HG02943 (cell line): ENCODE results near the gene PCDHGA6.
A peak's percentile ranks its signal among the peaks of the same experiment; 100 is the strongest.
"Not testable (repeated sequence)": the region's sequence is repeated elsewhere in the genome, so short reads cannot be mapped to it uniquely, and the experiment has no call there.

Source experiments
- ATAC-seq: cut with Tn5 transposase; IDR thresholded peaks from one replicate; pipeline ENCODE4 v1.9.1; 2021; ENCODE audit warnings: mild to moderate bottlenecking, low read depth, moderate library complexity; ENCODE audit not compliant: unreplicated experiment

PCDHGA6 gene

DNA sequence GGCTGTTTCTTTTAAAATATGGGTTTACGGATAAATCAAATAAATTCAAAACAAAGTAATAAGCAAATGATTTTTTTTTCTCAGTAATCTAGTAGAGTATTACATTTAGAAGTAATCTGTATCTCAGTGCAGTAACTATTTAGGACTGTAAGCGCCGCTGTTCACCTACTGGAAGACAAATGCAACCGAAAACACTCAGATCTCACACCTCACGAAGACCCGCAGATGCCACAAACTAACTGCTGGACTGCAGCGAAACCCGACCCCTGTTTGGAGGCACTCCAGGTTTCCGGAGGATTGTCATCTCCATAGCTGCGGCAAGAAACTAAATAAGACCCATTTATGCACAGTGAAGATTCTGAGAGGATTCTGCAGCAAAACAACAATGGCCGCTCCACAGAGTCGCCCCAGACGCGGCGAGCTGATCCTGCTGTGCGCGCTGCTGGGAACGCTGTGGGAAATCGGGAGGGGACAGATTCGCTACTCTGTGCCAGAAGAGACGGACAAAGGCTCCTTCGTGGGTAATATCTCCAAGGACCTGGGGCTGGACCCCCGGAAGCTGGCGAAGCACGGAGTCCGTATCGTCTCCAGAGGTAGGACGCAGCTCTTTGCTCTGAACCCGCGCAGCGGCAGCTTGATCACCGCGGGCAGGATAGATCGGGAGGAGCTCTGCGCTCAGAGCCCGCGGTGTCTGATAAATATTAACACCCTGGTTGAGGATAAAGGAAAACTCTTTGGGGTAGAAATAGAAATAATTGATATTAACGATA is 18.9 kb downstream of the PCDHGA6 start, which contains the start of gene PCDHGA8:
Gene PCDHGA8 (plus strand): TSS at position 205 of the 770 bp plus-strand sequence. CDS start 181 bp downstream, at position 386.
- no peak for ATAC-seq

GRCh38 chr5:141393267-141393666 is 19.6 kb downstream of the PCDHGA6 start:
- no peak for ATAC-seq

GRCh38 chr5:141394401-141395187 is 20.9 kb downstream of the PCDHGA6 start:
- not testable (repeated sequence) for ATAC-seq

DNA sequence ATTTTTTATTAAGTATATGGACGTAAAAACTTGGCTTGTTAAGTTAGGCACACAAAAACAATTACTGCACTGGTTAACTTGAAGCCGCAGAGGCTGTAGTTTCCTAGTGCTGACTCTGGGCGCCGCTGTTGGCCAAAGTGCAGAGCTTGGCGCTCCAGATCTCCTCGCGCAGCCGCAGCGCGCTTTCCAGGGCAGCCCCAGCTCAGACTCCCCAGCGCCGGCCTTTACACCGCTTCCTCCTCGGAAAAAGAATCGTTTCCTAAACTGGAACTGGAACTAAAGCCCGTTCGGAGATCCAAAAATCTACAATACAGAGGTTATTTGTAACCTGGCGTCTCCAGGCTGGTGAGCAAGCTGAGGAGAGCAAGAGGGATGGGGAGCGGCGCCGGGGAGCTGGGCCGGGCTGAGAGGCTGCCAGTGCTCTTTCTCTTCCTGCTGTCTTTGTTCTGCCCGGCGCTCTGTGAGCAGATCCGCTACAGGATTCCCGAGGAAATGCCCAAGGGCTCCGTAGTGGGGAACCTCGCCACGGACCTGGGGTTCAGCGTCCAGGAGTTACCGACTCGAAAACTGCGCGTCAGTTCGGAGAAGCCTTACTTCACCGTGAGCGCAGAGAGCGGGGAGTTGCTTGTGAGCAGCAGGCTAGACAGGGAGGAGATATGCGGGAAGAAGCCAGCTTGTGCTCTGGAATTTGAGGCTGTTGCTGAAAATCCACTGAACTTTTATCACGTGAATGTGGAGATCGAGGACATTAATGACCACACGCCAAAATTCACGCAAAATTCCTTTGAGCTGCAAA is 24.3 kb downstream of the PCDHGA6 start, which contains the start of gene PCDHGB5:
Gene PCDHGB5 (plus strand): TSS at position 192 of the 796 bp plus-strand sequence. CDS start 181 bp downstream, at position 373.
- ATAC-seq = not testable (repeated sequence)

DNA sequence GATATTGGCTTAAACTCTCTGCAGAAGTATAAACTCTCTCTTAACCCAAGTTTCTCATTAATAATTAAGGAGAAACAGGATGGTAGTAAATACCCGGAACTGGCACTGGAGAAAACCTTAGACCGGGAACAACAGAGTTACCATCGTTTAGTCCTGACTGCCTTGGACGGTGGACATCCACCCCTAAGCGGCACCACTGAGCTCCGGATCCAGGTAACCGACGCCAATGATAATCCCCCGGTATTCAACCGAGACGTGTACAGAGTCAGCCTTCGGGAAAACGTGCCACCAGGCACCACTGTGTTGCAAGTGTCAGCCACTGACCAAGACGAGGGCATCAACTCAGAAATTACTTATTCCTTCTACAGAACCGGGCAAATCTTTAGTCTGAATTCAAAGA is 24.9 kb downstream of the PCDHGA6 start:
- no peak for ATAC-seq

- ATAC-seq = no peak
Observed at GRCh38 chr5:141399555-141400258, 26.0 kb downstream of the PCDHGA6 start.

GRCh38 chr5:141402553-141403243 is 29.0 kb downstream of the PCDHGA6 start, which contains the start of gene PCDHGA9:
Gene PCDHGA9, plus strand, starts transcription at chr5:141402778. Its CDS starts 175 bp downstream, at chr5:141402953.
- no peak for ATAC-seq

DNA sequence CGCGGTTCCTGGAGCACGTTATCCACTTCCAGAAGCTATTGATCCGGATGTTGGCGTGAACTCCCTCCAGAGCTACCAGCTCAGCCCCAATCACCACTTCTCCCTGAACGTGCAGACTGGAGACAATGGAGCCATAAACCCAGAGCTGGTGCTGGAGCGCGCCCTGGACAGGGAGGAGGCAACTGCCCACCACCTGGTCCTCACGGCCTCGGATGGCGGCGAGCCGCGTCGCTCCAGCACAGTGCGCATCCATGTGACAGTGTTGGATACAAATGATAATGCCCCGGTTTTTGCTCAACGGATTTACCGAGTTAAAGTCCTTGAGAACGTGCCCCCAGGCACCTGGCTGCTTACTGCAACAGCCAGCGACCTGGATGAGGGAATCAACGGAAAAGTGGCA is 29.7 kb downstream of the PCDHGA6 start:
- no peak for ATAC-seq

GRCh38 chr5:141407790-141408505 is 34.3 kb downstream of the PCDHGA6 start, which contains the start of gene PCDHGB6:
Gene PCDHGB6, plus strand, starts transcription at chr5:141408021. Its CDS starts 182 bp downstream, at chr5:141408203.
- ATAC-seq = not testable (repeated sequence)

GRCh38 chr5:141409598-141410306 is 36.1 kb downstream of the PCDHGA6 start:
- no peak for ATAC-seq

DNA sequence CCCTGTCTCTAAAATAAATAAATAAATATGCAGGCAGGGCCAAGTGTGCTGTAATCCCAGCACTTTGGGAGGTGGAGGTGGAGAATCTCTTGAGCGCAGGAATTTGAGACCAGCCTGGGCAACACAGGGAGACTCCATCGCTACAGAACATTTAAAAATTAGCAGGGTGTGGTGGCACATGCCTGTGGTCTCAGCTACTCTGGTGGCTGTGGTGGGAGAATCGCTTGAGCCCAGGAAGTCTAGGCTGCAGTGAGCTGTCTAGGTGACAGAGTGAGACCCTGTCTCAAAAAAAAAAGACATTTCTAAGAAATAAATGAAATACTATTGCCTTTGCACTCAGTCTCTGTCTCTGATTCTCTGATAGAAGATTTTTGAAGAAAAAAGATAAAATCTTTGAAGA is 37.9 kb downstream of the PCDHGA6 start:
- ATAC-seq = no peak

GRCh38 chr5:141412854-141413539 is 39.3 kb downstream of the PCDHGA6 start, which contains the start of gene PCDHGA10:
Gene PCDHGA10, plus strand, starts transcription at chr5:141412987. Its CDS starts 189 bp downstream, at chr5:141413176.
- ATAC-seq = peak; percentile 58

DNA sequence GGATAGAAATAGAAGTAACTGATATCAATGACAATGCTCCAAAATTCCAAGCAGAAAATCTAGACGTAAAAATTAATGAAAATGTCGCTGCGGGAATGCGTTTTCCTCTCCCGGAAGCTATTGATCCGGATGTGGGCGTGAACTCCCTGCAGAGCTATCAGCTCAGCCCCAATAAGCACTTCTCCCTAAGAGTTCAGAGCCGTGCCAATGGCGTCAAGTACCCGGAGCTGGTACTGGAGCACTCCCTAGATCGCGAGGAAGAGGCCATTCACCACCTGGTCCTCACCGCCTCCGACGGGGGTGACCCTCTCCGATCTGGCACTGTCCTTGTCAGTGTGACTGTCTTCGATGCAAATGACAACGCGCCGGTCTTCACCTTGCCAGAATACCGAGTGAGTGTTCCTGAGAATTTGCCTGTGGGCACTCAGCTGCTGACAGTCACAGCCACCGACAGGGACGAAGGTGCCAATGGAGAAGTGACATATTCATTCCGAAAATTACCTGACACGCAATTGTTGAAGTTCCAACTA is 39.9 kb downstream of the PCDHGA6 start:
- no peak for ATAC-seq

- not testable (repeated sequence) for ATAC-seq
Observed at GRCh38 chr5:141414548-141415274, 41.0 kb downstream of the PCDHGA6 start.

- ATAC-seq = not testable (repeated sequence)
Observed at GRCh38 chr5:141415275-141415618, 41.6 kb downstream of the PCDHGA6 start.

- peak; percentile 75 for ATAC-seq
Observed at GRCh38 chr5:141417494-141418172, 43.9 kb downstream of the PCDHGA6 start, which contains the start of gene PCDHGB7. Gene PCDHGB7, plus strand, starts transcription at chr5:141417677. Its CDS starts 183 bp downstream, at chr5:141417860.
